ENCODE measurements around the gene POLK. TPM values are rescaled to one million over a fixed set of nuclear protein-coding genes. Genes with fewer than 3 reads are reported as not detected.
"Not testable (repeated sequence)": the region's sequence is repeated elsewhere in the genome, so short reads cannot be mapped to it uniquely, and the experiment has no call there.

The POLK gene
- total and polyA plus RNA-seq, 2 of the 13 experiments (the other 11 are each of a cell fraction or from before 2014, with no cell fraction given) = 8.6 to 11.7 TPM

DNA sequence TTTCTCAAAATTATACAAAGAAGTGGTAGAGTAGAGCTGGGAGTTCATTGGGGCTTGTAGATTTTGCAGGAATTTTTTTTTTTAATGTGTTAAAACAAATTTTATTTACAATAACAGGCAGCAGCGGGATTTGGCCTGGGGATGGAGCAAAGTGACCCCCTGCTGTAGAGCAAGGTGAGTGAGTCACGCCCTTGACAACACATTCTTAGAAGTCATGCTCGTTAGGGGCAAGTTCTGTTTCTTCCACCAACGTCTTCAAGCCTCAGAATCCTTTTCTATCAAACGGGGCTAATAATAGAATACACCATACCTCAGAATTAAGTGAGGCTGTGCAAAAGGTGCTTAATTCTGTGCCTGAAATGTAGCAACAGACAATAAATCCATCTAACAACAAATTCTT lies 98.5 kb downstream of the POLK start (continued):
- TF ChIP-seq, protein P1, sequence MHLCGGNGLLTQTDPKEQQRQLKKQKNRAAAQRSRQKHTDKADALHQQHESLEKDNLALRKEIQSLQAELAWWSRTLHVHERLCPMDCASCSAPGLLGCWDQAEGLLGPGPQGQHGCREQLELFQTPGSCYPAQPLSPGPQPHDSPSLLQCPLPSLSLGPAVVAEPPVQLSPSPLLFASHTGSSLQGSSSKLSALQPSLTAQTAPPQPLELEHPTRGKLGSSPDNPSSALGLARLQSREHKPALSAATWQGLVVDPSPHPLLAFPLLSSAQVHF (CRISPR knock-in tag; IDR thresholded peaks at IDR 0.05) = no peak
- no peak for TF ChIP-seq ZNF354B (CRISPR knock-in tag; IDR thresholded peaks at IDR 0.05)

DNA sequence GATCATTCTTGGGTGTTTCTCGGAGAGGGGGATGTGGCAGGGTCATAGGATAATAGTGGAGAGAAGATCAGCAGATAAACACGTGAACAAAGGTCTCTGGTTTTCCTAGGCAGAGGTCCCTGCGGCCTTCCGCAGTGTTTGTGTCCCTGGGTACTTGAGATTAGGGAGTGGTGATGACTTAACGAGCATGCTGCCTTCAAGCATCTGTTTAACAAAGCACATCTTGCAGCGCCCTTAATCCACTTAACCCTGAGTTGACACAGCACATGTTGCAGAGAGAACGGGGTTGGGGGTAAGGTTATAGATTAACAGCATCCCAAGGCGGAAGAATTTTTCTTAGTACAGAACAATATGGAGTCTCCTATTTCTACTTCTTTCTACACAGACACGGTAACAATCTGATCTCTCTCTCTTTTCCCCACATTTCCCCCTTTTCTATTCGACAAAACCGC lies 99.2 kb downstream of the POLK start:
- Histone ChIP-seq H3K27ac (ENCODE audit: extremely low read length, insufficient read depth, low read length) (peak overlapping the region; percentile 22), H3K4me3 (replicated peaks in 1 of 3; ENCODE audit: insufficient read depth in 1 of 3, low read depth in 2 of 3, low read length in 3 of 3) (peak overlapping the region; percentile 60 to 87 (median 75); a peak in 5 of 6 replicates), H3K4me2 (ENCODE audit: low read depth, low read length) (peak overlapping the region; percentile 91), H3K9ac (ENCODE audit: insufficient read depth, low read depth, low read length) (peak overlapping the region; percentile 73)
- FAIRE-seq = peak; percentile 74
- H3K9me3 ChIP-seq (ENCODE audit: low read length); CTCF ChIA-PET (ENCODE audit: low intra/inter-chr PET ratio, low total read pairs); H3K79me2 ChIP-seq (ENCODE audit: insufficient read depth, low read length); in situ Hi-C loops (cut with HindIII; ENCODE audit: extremely low pct_ligation_motif_present, low pct_unique_long_range_greater_than_20kb); H2AFZ ChIP-seq (ENCODE audit: low read length); H3K36me3 ChIP-seq (replicated peaks in 1 of 2; ENCODE audit: control insufficient read depth in 1 of 2, insufficient read depth in 2 of 2, low read length in 2 of 2); H3K27me3 ChIP-seq (ENCODE audit: control insufficient read depth in 1 of 2, insufficient read depth in 2 of 2, low read length in 2 of 2); H4K20me1 ChIP-seq (ENCODE audit: insufficient read depth, low read length); intact Hi-C loops (cut with micrococcal nuclease; ENCODE audit: unreplicated experiment); H3K4me1 ChIP-seq (ENCODE audit: insufficient read depth, low read length): not testable (repeated sequence)
- POLR2A ChIA-PET = interaction anchor here (1.1 kb wide), 1 partner anchor 10 kb away, joined by 3 read pairs; no protein-coding TSS in a partner anchor
- peak; percentile 15 for DNase-seq (ENCODE audit: low spot score)
- ATAC-seq = peak; percentile 68
- WGBS (ENCODE audit: low lambda C conversion rate) = 0% methylated on average over 11 of the region's 11 CpGs
- TSS peak; percentile 59 for BruUV-seq (replicated peaks)
- peak; percentile 80 for TF ChIP-seq ZNF652 (CRISPR knock-in tag; IDR thresholded peaks at IDR 0.05; ENCODE audit: borderline replicate concordance, low read depth)
- peak; percentile 27; the same call in 1 of the 2 replicates for TF ChIP-seq SAP130 (CRISPR knock-in tag; IDR thresholded peaks at IDR 0.05; ENCODE audit: low read depth)
- TF ChIP-seq FOXA3 (CRISPR knock-in tag; IDR thresholded peaks at IDR 0.05) = peak; percentile 6; the same call in 1 of the 2 replicates
- peak; percentile 43; the same call in 1 of the 2 replicates for TF ChIP-seq PITX1 (CRISPR knock-in tag; IDR thresholded peaks at IDR 0.05)
- TF ChIP-seq ERF (CRISPR knock-in tag; IDR thresholded peaks at IDR 0.05) = 0 out of 2 replicates have a peak, but pooled peaks have one; percentile 25
- 0 out of 2 replicates have a peak, but pooled peaks have one; percentile 9 for TF ChIP-seq HMG20A (CRISPR knock-in tag; IDR thresholded peaks at IDR 0.05; ENCODE audit: borderline replicate concordance)
- TF ChIP-seq, protein P2, sequence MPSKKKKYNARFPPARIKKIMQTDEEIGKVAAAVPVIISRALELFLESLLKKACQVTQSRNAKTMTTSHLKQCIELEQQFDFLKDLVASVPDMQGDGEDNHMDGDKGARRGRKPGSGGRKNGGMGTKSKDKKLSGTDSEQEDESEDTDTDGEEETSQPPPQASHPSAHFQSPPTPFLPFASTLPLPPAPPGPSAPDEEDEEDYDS (CRISPR knock-in tag; IDR thresholded peaks at IDR 0.05) = 0 out of 2 replicates have a peak, but pooled peaks have one; percentile 13
- peak; percentile 85 for TF ChIP-seq BCL6 (CRISPR knock-in tag; IDR thresholded peaks at IDR 0.05)
- TF ChIP-seq MYC (CRISPR knock-in tag; IDR thresholded peaks at IDR 0.05; ENCODE audit: borderline replicate concordance) = peak; percentile 3; the same call in 1 of the 2 replicates
- 0 out of 2 replicates have a peak, but pooled peaks have one; percentile 4 for TF ChIP-seq ZSCAN9 (CRISPR knock-in tag; IDR thresholded peaks at IDR 0.05; ENCODE audit: borderline replicate concordance)
- TF ChIP-seq, protein P3, sequence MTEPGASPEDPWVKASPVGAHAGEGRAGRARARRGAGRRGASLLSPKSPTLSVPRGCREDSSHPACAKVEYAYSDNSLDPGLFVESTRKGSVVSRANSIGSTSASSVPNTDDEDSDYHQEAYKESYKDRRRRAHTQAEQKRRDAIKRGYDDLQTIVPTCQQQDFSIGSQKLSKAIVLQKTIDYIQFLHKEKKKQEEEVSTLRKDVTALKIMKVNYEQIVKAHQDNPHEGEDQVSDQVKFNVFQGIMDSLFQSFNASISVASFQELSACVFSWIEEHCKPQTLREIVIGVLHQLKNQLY (CRISPR knock-in tag; IDR thresholded peaks at IDR 0.05) = peak; percentile 85
- TF ChIP-seq, protein P4, sequence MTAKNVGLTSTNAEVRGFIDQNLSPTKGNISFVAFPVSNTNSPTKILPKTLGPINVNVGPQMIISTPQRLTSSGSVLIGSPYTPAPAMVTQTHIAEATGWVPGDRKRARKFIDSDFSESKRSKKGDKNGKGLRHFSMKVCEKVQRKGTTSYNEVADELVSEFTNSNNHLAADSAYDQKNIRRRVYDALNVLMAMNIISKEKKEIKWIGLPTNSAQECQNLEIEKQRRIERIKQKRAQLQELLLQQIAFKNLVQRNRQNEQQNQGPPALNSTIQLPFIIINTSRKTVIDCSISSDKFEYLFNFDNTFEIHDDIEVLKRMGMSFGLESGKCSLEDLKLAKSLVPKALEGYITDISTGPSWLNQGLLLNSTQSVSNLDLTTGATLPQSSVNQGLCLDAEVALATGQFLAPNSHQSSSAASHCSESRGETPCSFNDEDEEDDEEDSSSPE (CRISPR knock-in tag; IDR thresholded peaks at IDR 0.05) = peak; percentile 47; the same call in 1 of the 2 replicates
- TF ChIP-seq, protein P5, sequence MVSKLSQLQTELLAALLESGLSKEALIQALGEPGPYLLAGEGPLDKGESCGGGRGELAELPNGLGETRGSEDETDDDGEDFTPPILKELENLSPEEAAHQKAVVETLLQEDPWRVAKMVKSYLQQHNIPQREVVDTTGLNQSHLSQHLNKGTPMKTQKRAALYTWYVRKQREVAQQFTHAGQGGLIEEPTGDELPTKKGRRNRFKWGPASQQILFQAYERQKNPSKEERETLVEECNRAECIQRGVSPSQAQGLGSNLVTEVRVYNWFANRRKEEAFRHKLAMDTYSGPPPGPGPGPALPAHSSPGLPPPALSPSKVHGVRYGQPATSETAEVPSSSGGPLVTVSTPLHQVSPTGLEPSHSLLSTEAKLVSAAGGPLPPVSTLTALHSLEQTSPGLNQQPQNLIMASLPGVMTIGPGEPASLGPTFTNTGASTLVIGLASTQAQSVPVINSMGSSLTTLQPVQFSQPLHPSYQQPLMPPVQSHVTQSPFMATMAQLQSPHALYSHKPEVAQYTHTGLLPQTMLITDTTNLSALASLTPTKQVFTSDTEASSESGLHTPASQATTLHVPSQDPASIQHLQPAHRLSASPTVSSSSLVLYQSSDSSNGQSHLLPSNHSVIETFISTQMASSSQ (IDR thresholded peaks at IDR 0.05; ENCODE audit: low read depth) = peak; percentile 37
- TF ChIP-seq, protein P5 (CRISPR knock-in tag; IDR thresholded peaks at IDR 0.05; ENCODE audit: borderline replicate concordance) = peak; percentile 46; the same call in 1 of the 2 replicates
- peak; percentile 63 for TF ChIP-seq MIXL1 (CRISPR knock-in tag; IDR thresholded peaks at IDR 0.05)
- 0 out of 2 replicates have a peak, but pooled peaks have one; percentile 4 for TF ChIP-seq PPARG (CRISPR knock-in tag; conservative IDR thresholded peaks at IDR 0.05)
